Brain microvascular endothelial cell (primary cell): ENCODE results near the gene ANXA3.

Source experiments
- DNase-seq: peaks from one replicate; pipeline ENCODE4 v3.0.0-alpha.2; 2020
- H3K27ac ChIP-seq: fragments of 250-450 bp; sonication (Bioruptor Pico); 2 replicates; pipeline ENCODE4 v1.5.1; 2020; ENCODE audit warnings: mild to moderate bottlenecking, moderate library complexity
- H3K27me3 ChIP-seq: fragments of 250-450 bp; sonication (Bioruptor Pico); replicated peaks from 2 replicates; pipeline ENCODE4 v1.5.1; 2020; ENCODE audit warnings: mild to moderate bottlenecking
- H3K36me3 ChIP-seq: fragments of 250-450 bp; sonication (Bioruptor Pico); replicated peaks from 2 replicates; pipeline ENCODE4 v1.5.1; 2020; ENCODE audit warnings: mild to moderate bottlenecking
- H3K4me3 ChIP-seq: 2 replicates; pipeline ENCODE4 v1.5.1; 2011; ENCODE audit warnings: low read depth, mild to moderate bottlenecking, control low read depth, low read length, moderate library complexity
- CTCF ChIP-seq: IDR thresholded peaks from 2 replicates; pipeline ENCODE4 v1.5.1; 2011; ENCODE audit warnings: low read depth, mild to moderate bottlenecking, moderate library complexity, low read length, control low read depth, inconsistent platforms; ENCODE audit errors: missing control alignments
- in situ Hi-C: cut with HindIII; loops from 2 replicates; pipeline ENCODE4 v1.10.0; 2017; ENCODE audit warnings: low sequenced_read_pairs, low pct_ligation_motif_present

ANXA3 gene

GRCh38 chr4:78653655-78654054 is 102.1 kb downstream of the ANXA3 start:
- peak; percentile 47 for DNase-seq

GRCh38 chr4:78654807-78655206 is 103.2 kb downstream of the ANXA3 start:
- Histone ChIP-seq H3K36me3 (no peaks in the 10 kb centered on the region), H3K4me3 (no peak overlapping the region), H3K27ac (no peak overlapping the region), H3K27me3 (no peaks in the 10 kb centered on the region)
- in situ Hi-C loops: no loop called here
- TF ChIP-seq CTCF: no peak
- no peak for DNase-seq

More at GRCh38 chr4:78653655-78654054, 102.1 kb downstream of the ANXA3 start:
- Histone ChIP-seq H3K4me3 (no peak overlapping the region), H3K27me3 (no peaks in the 10 kb centered on the region), H3K27ac (no peak overlapping the region), H3K36me3 (no peaks in the 10 kb centered on the region)
- no peak for TF ChIP-seq CTCF
- in situ Hi-C loops: no loop called here

GRCh38 chr4:78656968-78657445 is 105.4 kb downstream of the ANXA3 start:
- H3K36me3 ChIP-seq: no peaks in the 10 kb centered on the region
- no peak for TF ChIP-seq CTCF
- in situ Hi-C loops: no loop called here
- H3K27ac ChIP-seq: no peak overlapping the region
- DNase-seq: no peak
- no peaks in the 10 kb centered on the region for H3K27me3 ChIP-seq
- no peak overlapping the region for H3K4me3 ChIP-seq

GRCh38 chr4:78659264-78659663 is 107.7 kb downstream of the ANXA3 start:
- no peak for DNase-seq
- no peak for TF ChIP-seq CTCF
- H3K36me3 ChIP-seq: no peaks in the 10 kb centered on the region
- in situ Hi-C loops: no loop called here
- H3K4me3 ChIP-seq: no peak overlapping the region
- no peak overlapping the region for H3K27ac ChIP-seq
- no peaks in the 10 kb centered on the region for H3K27me3 ChIP-seq

- no peak overlapping the region for H3K4me3 ChIP-seq
- TF ChIP-seq CTCF: no peak
- no peaks in the 10 kb centered on the region for H3K36me3 ChIP-seq
- H3K27ac ChIP-seq: no peak overlapping the region
- DNase-seq: no peak
- no peaks in the 10 kb centered on the region for H3K27me3 ChIP-seq
- in situ Hi-C loops: no loop called here
Observed at GRCh38 chr4:78659665-78660064, 108.1 kb downstream of the ANXA3 start.
